ENCODE measurements around the gene ARVCF. TPM values are rescaled to one million over a fixed set of nuclear protein-coding genes. Genes with fewer than 3 reads are reported as not detected.
A peak's percentile ranks its signal among the peaks of the same experiment; 100 is the strongest.

ARVCF gene
- polyA plus RNA-seq, 6 donors from 2014 or later = 0.24 to 2.5 (median 0.56) TPM; not detected in 1

DNA sequence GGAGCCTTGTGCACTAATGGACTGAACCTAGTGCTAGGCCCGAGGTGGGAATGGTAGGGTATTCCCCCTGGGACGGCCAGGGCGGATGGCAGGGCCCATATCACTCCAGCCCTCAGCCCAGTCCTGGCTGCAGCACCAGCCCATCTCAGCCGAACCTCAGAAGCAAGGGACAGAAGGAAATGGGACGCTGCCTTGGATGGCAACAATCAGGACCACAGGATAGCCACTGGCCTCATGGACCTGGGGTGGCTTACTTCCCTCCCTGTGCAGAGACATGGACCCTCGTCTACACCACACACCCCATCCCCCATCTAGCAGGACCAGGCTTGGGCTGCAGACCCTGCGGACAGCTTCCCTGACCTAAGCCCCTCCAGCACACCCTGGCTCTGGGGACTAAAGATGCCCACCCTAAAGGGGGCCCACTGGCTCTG is 24.1 kb downstream of the ARVCF start:
- H3K4me1 Mint-ChIP-seq = peaks cover 0 to 7% (median 7%) of the 10 kb centered on the region in 3 donors
- H3K36me3 Mint-ChIP-seq = no peaks in the 10 kb centered on the region
- H3K4me3 Mint-ChIP-seq = no peak overlapping the region
- H3K27ac Mint-ChIP-seq = peak overlapping the region in 1 of 6 donors; percentile 4
- H3K9me3 Mint-ChIP-seq = no peaks in the 10 kb centered on the region
- ATAC-seq (ENCODE audit: low read depth in 2 of 2) (no peak), DNase-seq (no peak)
- H3K27me3 Mint-ChIP-seq = peaks cover 0 to 19% (median 18%) of the 10 kb centered on the region in 3 donors

DNA sequence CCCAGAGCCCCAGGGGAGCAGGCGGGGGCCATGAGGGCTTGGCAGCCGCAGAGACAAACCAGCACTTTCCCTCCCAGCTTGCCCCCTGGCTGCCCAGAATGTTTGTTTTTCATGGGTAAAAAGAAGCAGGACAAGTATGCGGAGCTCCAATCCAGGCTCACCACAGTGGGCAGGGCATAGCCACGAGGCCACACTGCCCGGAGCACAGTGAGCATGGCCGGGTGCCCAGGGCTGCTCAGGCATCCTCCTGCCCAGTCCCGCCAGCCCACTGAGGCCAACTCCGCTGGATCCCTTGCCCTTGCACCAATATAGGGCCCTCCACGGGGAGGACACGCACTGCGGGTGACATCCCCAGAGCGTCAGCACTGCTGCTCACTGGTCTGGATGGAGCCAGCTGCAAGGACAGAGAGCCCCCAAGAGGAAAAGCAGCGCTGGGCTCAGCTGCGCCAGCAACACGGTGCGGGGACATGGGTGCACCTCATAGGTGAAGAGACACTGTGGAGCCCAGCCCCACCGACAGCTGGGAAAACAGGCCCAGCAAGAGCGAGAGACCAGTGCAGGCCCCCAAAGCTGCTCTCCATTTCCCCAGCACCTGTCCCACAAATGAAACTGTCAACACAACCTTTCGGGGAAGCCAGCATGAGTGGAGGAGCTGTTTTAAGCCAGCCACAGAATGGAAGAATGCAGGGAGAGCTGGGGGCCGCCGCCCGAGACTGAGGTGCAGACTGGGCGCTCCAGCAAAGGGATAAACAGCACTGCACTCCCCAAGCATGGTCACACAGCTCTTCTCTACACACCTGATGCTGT is 24.8 kb downstream of the ARVCF start:
- ATAC-seq (ENCODE audit: low read depth in 2 of 2) = no peak
- no peaks in the 10 kb centered on the region for H3K9me3 Mint-ChIP-seq
- H3K4me1 Mint-ChIP-seq = peaks cover 0 to 9% (median 7%) of the 10 kb centered on the region in 3 donors
- no peak overlapping the region for H3K4me3 Mint-ChIP-seq
- DNase-seq = no peak
- peaks cover 0 to 19% (median 18%) of the 10 kb centered on the region in 3 donors for H3K27me3 Mint-ChIP-seq
- H3K27ac Mint-ChIP-seq = peak overlapping the region in 1 of 6 donors; percentile 69
- no peaks in the 10 kb centered on the region for H3K36me3 Mint-ChIP-seq

DNA sequence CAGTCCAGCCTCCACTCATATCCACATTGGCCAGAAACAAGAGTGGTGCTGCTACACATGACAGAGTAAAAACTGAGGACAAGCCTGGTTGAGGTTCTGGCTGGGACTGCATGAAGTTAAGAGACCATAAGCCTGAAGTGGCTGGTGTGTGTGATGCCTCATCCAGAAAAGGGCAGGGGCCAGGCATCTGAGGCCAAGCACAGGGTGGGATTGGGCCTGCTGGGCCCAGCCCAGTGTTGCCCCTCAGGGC is 25.3 kb downstream of the ARVCF start:
- peaks cover 3 to 11% (median 7%) of the 10 kb centered on the region in 3 donors for H3K4me1 Mint-ChIP-seq
- no peak for ATAC-seq (ENCODE audit: low read depth in 2 of 2)
- peak overlapping the region in 2 of 6 donors; percentile 5 to 69 for H3K27ac Mint-ChIP-seq
- no peaks in the 10 kb centered on the region for H3K36me3 Mint-ChIP-seq
- H3K9me3 Mint-ChIP-seq = no peaks in the 10 kb centered on the region
- DNase-seq = no peak
- peaks cover 0 to 18% (median 14%) of the 10 kb centered on the region in 3 donors for H3K27me3 Mint-ChIP-seq
- H3K4me3 Mint-ChIP-seq = no peak overlapping the region

DNA sequence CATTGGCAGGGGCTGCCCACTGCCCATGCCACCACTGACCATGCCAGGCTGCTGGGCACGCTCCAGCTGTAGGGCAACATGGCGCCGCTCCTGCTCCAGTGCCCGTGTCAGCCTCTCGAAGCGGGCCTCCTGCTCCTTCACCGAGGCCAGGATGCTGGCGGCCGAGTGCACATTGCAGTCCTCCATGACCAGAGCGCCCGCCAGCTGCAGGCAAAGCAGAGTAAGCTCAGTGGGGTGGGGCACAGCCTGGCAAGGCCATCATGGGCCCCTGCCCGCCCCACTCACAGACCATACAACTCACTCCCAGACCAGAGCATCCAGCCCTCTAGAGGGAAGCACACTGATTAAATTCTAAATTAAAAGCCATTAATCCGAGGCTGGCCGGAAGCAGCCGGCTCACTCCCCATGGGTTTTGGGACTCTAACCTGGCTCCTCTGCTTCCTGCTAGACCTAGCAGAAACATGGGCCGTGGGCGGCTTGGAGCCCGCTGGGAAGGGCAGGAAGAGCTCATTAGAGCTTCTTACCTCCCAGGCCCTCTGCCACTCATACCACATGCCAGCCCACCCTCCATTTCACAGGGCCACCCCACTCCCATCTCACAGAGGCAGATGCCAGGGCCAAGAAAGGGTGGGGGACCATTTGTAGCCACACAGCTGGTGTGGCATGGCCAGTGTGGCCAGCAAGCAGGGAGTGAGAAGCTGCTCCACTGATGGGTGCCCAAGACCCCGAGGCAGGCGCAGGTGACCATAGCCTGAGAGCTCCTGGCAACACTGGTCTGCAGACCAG is 25.8 kb downstream of the ARVCF start:
- H3K4me1 Mint-ChIP-seq = peaks cover 7 to 13% (median 8%) of the 10 kb centered on the region in 3 donors
- H3K27ac Mint-ChIP-seq = peak overlapping the region in 1 of 6 donors; percentile 5
- H3K9me3 Mint-ChIP-seq = no peaks in the 10 kb centered on the region
- peak overlapping the region in 1 of 8 donors; percentile 37 for H3K4me3 Mint-ChIP-seq
- ATAC-seq (ENCODE audit: low read depth in 2 of 2) = no peak
- peaks cover 0 to 18% (median 13%) of the 10 kb centered on the region in 3 donors for H3K27me3 Mint-ChIP-seq
- H3K36me3 Mint-ChIP-seq = no peaks in the 10 kb centered on the region
- no peak for DNase-seq

DNA sequence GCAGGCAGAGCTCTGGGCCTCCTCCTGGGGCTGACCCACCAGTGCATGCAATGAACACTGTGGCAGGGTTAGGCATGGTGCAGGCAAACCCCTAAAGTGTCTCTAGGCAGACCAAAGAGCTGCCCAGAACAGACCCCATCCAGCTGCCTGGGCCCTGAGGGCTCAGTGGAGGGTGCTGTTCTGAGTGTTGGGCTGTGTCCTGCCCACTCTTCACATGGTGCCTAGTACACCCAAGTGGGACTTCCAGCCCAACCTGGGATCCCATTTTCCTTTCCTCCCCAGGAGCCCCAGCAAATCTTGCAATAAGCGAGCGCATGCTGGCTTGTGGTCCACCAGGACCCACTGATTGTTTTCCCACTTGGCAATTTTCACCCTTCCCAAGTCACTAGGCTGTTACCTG is 26.4 kb downstream of the ARVCF start:
- Mint-ChIP-seq H3K27ac (no peak overlapping the region), H3K4me3 (no peak overlapping the region), H3K36me3 (no peaks in the 10 kb centered on the region), H3K9me3 (no peaks in the 10 kb centered on the region), H3K4me1 (peaks cover 6 to 13% (median 9%) of the 10 kb centered on the region in 3 donors), H3K27me3 (peaks cover 0 to 16% (median 14%) of the 10 kb centered on the region in 3 donors)
- DNase-seq (no peak), ATAC-seq (ENCODE audit: low read depth in 2 of 2) (no peak)

DNA sequence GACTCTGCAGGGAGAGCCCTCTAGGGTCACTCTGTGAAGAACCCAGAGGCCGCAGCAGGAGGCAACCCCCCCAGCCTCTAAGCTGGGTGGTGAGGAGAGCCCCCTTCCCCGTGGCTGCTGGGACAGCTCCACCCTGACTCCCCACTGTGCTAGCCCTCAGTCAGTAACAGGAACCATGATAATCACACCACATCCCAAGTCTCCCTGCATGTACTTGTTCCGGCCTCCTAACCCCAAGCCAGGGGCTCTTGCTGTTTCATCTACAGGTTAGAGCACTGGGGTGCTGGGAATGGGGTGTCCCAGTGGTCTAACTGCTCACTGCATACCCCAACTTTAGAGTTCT is 26.9 kb downstream of the ARVCF start:
- ATAC-seq (ENCODE audit: low read depth in 2 of 2) = no peak
- Mint-ChIP-seq H3K36me3 (no peaks in the 10 kb centered on the region), H3K4me1 (peaks cover 1 to 13% (median 9%) of the 10 kb centered on the region in 3 donors), H3K27ac (peak overlapping the region in 1 of 6 donors; percentile 47), H3K27me3 (peaks cover 0 to 15% (median 12%) of the 10 kb centered on the region in 3 donors), H3K9me3 (no peaks in the 10 kb centered on the region), H3K4me3 (no peak overlapping the region)
- no peak for DNase-seq

DNA sequence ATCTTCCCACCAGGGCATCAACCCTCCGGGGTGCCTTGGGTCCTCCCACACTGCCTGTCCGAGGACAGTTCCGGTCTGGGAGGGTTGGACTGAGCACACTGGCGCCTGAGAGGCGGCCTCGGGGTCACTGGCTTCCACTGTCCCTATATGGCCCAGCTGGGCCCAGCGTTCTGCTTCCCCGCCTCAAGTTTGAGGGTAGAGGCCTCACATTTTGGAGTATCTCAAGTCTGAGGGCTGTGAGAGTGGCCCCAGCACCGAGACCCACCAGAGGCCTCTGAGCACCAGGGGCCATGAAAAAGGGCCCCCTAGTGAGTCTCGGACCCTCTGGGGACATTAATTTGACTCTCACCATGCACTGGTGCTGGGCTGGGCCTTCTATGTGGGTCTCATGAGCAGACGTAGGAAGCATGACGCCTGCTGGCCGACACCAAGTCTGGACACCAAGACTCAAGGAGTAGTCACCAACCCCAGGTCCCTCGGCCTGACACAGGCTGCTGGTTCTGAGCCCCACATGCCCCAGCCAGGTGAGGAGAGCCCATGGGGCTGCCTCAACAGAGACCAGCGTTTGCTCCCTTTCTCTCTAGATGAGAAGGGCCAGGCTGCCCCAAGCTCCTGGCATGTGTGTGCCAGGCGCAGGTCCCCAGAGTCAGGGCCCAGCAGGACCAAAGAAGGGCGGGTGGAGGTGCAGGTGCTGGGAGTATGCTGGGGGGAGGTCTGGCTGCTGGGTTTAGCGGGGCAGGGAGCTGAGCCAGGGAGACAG is 27.5 kb downstream of the ARVCF start:
- peak overlapping the region in 1 of 8 donors; percentile 61 for H3K4me3 Mint-ChIP-seq
- peaks cover 0 to 10% (median 6%) of the 10 kb centered on the region in 3 donors for H3K27me3 Mint-ChIP-seq
- ATAC-seq (ENCODE audit: low read depth in 2 of 2) (no peak), DNase-seq (no peak)
- no peak overlapping the region for H3K27ac Mint-ChIP-seq
- no peaks in the 10 kb centered on the region for H3K36me3 Mint-ChIP-seq
- peaks cover 0 to 15% (median 9%) of the 10 kb centered on the region in 3 donors for H3K4me1 Mint-ChIP-seq
- H3K9me3 Mint-ChIP-seq = no peaks in the 10 kb centered on the region

DNA sequence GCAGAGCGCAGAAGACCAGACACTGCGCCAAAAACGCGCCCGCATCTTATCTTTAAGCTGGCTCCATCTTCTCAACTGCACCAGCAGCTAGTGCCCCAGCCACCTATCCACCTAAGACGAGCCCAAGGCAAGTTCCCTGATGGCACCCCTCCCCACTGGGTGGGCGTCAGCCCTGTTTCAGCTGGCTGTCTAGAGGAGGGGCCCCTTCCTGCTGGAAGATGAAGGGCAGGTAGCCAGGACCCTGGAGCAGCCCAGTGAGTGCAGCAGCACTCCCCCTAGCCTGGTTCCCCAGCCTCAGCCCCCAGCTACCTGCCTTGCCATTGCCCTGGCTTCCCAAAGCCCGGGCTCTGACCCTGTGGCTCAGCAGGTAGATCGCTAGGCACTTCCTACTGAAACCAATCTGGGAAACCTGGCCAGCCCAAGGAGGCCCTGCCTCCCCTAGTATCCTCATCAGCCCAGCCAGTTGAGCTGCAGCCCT is 28.3 kb downstream of the ARVCF start:
- peak overlapping the region; percentile 33 to 80 (median 68) for H3K4me3 Mint-ChIP-seq
- DNase-seq = no peak
- no peaks in the 10 kb centered on the region for H3K36me3 Mint-ChIP-seq
- H3K4me1 Mint-ChIP-seq = peaks cover 0 to 15% (median 9%) of the 10 kb centered on the region in 3 donors
- no peaks in the 10 kb centered on the region for H3K9me3 Mint-ChIP-seq
- peaks cover 0 to 6% (median 0%) of the 10 kb centered on the region in 3 donors for H3K27me3 Mint-ChIP-seq
- peak overlapping the region in 1 of 6 donors; percentile 80 for H3K27ac Mint-ChIP-seq
- no peak for ATAC-seq (ENCODE audit: low read depth in 2 of 2)

DNA sequence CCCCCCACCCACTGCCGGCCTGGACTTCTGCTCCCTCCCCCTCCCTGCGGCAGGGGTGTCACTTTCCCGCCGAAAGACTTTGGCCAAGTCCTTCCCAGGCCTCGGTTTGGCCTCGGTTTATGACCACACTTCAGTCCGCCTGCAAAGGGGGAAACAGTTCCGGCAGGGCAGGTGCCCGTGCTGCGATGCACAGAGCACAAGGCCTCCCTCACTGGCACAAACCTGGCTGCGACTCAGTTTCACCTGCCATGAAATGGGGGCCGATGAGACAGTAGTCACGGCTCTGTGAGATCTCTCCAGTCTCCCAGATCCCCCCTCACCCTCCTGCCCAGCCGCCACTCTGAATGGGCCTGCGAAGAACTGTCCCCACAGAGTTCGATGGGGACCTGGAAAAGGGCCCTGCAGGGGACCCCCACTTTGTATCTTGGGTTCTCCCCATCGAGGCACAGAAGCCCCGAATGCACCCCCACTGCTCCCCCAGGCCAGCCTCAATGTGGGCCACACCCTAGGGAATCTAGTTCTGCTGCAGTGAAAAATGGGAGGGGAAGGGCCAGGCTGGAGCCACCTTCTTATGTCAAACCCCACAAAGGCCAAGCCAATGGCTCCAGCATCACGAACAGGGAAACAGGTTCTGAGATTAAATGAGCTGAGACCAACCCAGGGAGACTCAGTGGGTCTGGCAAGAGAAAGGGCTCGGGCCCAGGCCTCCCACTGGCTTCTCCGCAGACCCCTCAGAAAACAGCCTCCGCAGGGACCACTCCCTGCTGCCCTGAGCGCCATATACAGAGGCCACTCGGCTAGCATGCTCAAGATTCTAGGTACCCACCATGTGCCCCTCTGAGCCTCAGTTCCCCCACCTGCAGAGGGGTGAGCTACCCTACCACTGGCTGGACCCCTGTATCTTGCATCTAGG is 29.0 kb downstream of the ARVCF start:
- H3K27me3 Mint-ChIP-seq = peaks cover 0 to 6% (median 0%) of the 10 kb centered on the region in 3 donors
- H3K36me3 Mint-ChIP-seq = no peaks in the 10 kb centered on the region
- H3K27ac Mint-ChIP-seq = no peak overlapping the region
- H3K4me3 Mint-ChIP-seq = peak overlapping the region; percentile 33 to 82 (median 68)
- H3K9me3 Mint-ChIP-seq = no peaks in the 10 kb centered on the region
- ATAC-seq (ENCODE audit: low read depth in 2 of 2) = no peak
- no peak for DNase-seq
- H3K4me1 Mint-ChIP-seq = peaks cover 0 to 15% (median 9%) of the 10 kb centered on the region in 3 donors

DNA sequence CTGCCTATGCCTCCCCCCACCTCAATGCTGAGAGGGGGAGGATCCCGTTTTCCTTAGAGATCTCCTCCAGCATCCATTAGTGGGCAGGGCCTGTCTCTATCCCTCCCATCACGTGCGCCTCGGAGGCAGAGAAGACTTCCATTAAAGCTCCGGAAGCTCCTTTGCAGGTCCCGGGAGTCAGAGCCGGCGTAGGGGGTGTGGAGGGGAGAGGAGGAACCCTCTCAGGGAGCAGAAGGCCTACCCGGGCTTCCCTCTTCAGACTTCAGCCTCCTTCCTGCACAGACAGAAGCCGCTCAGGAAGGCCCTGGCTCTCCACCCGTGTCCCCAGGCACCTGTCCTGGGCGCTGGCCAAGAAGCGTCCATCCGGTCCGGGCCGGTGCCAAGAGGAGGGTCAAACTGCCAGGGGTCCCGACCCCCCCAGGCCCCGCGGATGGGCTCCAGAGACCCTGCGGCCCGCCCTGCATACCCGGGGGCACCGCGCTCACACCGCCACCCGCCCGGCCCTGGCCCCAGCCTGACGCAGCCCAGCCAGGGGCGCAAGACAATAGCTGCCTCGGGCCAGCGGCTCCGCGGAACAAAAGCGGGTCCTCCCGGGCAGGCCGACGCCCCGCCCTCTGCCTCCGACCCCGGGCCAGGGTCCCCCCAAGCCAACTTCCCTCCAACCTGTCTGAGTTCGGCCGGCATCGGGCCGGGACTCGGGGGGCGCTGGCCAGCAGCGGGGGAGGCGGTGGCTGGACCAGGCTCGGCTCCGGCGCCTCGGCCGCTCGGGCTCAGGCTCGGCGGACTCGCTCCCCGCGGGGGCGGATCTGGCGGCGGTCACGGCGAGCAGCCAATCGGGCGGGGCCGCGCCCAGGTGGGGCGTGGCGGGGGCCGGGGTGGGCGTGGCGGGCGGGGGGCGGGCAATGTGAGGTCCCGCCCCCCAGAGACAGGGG is 29.9 kb downstream of the ARVCF start:
- peaks cover 0 to 15% (median 9%) of the 10 kb centered on the region in 3 donors for H3K4me1 Mint-ChIP-seq
- ATAC-seq (ENCODE audit: low read depth in 2 of 2) (peak; percentile 87 to 90), DNase-seq (peak; percentile 67)
- peak overlapping the region; percentile 71 to 88 (median 78) for H3K4me3 Mint-ChIP-seq
- H3K36me3 Mint-ChIP-seq = no peaks in the 10 kb centered on the region
- H3K9me3 Mint-ChIP-seq = no peaks in the 10 kb centered on the region
- no peak overlapping the region for H3K27ac Mint-ChIP-seq
- H3K27me3 Mint-ChIP-seq = peaks cover 0 to 11% (median 0%) of the 10 kb centered on the region in 3 donors

DNA sequence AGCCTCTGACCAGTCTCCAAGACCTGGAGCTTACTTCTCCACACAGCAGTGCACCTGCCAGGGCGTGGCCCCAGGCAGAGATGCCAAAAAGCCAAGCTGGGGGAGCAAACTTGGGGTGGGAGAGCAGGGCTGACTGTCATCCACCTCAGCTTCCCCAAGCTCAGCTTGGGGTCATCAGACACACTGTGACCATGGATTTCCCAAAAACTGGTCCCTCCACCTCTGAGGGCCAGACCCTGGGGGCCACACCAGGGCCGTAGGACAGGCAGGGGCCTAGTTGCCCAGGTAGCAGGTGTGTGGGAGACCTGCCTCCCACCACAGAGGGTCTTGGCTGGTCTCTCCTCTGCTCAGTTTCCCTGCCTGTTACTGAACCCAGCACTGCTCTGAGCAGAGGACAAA is 30.6 kb downstream of the ARVCF start:
- H3K36me3 Mint-ChIP-seq = no peaks in the 10 kb centered on the region

More for the DNA sequence above, 30.6 kb downstream of the ARVCF start:
- DNase-seq (no peak), ATAC-seq (ENCODE audit: low read depth in 2 of 2) (no peak)
- H3K4me3 Mint-ChIP-seq = peak overlapping the region; percentile 71 to 88 (median 78)
- H3K27me3 Mint-ChIP-seq = peaks cover 0 to 11% (median 0%) of the 10 kb centered on the region in 3 donors
- H3K9me3 Mint-ChIP-seq = no peaks in the 10 kb centered on the region
- H3K4me1 Mint-ChIP-seq = peaks cover 0 to 15% (median 9%) of the 10 kb centered on the region in 3 donors
- no peak overlapping the region for H3K27ac Mint-ChIP-seq
